HEK293 (cell line): ENCODE results near the gene PCDHB4.
"Not testable (repeated sequence)": the region's sequence is repeated elsewhere in the genome, so short reads cannot be mapped to it uniquely, and the experiment has no call there.

Experiments
- CTCF ChIA-PET: fragments of 350-600 bp; formaldehyde crosslinking; extraction: SDS; loops from one replicate; lab custom pipeline; 2021; ENCODE audit warnings: antibody characterized with exemption; lab: Yijun Ruan, JAX
- POLR2A ChIA-PET: fragments of 300-600 bp; formaldehyde crosslinking; extraction: SDS; loops from one replicate; lab custom pipeline; 2020; ENCODE audit warnings: antibody characterized with exemption, inconsistent platforms; lab: Yijun Ruan, JAX
- H3K27ac ChIP-seq: fragments of 200-500 bp; sonication (Bioruptor generic); 2 replicates; pipeline ENCODE4 v1.5.1; 2014; ENCODE audit warnings: low read depth, low read length, control low read depth, inconsistent platforms; ENCODE audit errors: extremely low read depth
- H3K36me3 ChIP-seq, 2 experiments: fragments of 200-500 bp in 1 of 2; sonication (Bioruptor generic) in 1 of 2; 1 replicate in 1 of 2; 2 replicates in 1 of 2; pipeline ENCODE4 v1.5.1; 2014 to 2017; ENCODE audit warnings: inconsistent platforms in 2 of 2, low read length in 2 of 2; ENCODE audit not compliant: control insufficient read depth in 2 of 2, insufficient read depth in 1 of 2
- H3K4me1 ChIP-seq: fragments of 200-500 bp; sonication (Bioruptor generic); 2 replicates; pipeline ENCODE4 v1.5.1; 2014; ENCODE audit warnings: mild to moderate bottlenecking, low read length, inconsistent platforms; ENCODE audit not compliant: control insufficient read depth, insufficient read depth
- H3K4me3 ChIP-seq: 2 replicates; pipeline ENCODE4 v1.5.1; 2011; ENCODE audit warnings: low read depth, mild to moderate bottlenecking, control low read depth, low read length, moderate library complexity
- H3K9me3 ChIP-seq: fragments of 200-500 bp; sonication (Bioruptor generic); 2 replicates; pipeline ENCODE4 v1.5.1; 2014; ENCODE audit warnings: low read depth, low read length, inconsistent platforms; ENCODE audit not compliant: control insufficient read depth, insufficient read depth
- GLIS2 ChIP-seq: fragments of 450-650 bp; formaldehyde crosslinking; IDR thresholded peaks from 2 replicates; pipeline ENCODE4 v1.5.1; 2016; ENCODE audit warnings: missing biosample characterization, missing genetic modification characterization
- REPIN1 ChIP-seq: fragments of 450-650 bp; formaldehyde crosslinking; IDR thresholded peaks from 2 replicates; pipeline ENCODE4 v1.5.1; 2017; ENCODE audit warnings: missing biosample characterization, missing genetic modification characterization, low read depth
- ZBTB7A ChIP-seq: fragments of 450-650 bp; formaldehyde crosslinking; IDR thresholded peaks from 2 replicates; pipeline ENCODE4 v1.5.1; 2016; ENCODE audit warnings: low read depth, missing biosample characterization, missing genetic modification characterization
- ZNF112 ChIP-seq: fragments of 450-650 bp; formaldehyde crosslinking; IDR thresholded peaks from 2 replicates; pipeline ENCODE4 v1.5.0; 2017; ENCODE audit warnings: missing biosample characterization, missing genetic modification characterization
- ZNF174 ChIP-seq: fragments of 450-650 bp; formaldehyde crosslinking; IDR thresholded peaks from 2 replicates; pipeline ENCODE4 v1.5.0; 2017; ENCODE audit warnings: missing biosample characterization, mild to moderate bottlenecking, missing genetic modification characterization
- ZNF2 ChIP-seq: fragments of 450-650 bp; formaldehyde crosslinking; IDR thresholded peaks from 2 replicates; pipeline ENCODE4 v1.5.1; 2016; ENCODE audit warnings: missing biosample characterization, missing genetic modification characterization
- ZNF202 ChIP-seq: fragments of 450-650 bp; formaldehyde crosslinking; IDR thresholded peaks from 2 replicates; pipeline ENCODE4 v1.5.1; 2016; ENCODE audit warnings: missing biosample characterization, missing genetic modification characterization, borderline replicate concordance
- ZNF211 ChIP-seq: fragments of 450-650 bp; formaldehyde crosslinking; IDR thresholded peaks from 2 replicates; pipeline ENCODE4 v1.5.1; 2016; ENCODE audit warnings: low read depth, missing biosample characterization, missing genetic modification characterization
- ZNF311 ChIP-seq: fragments of 450-650 bp; formaldehyde crosslinking; IDR thresholded peaks from 2 replicates; pipeline ENCODE4 v1.5.1; 2017; ENCODE audit warnings: missing biosample characterization, missing genetic modification characterization, borderline replicate concordance
- ZNF335 ChIP-seq: fragments of 450-650 bp; formaldehyde crosslinking; conservative IDR thresholded peaks from 2 replicates; pipeline ENCODE4 v1.5.1; 2016; ENCODE audit warnings: missing biosample characterization, missing genetic modification characterization
- ZNF341 ChIP-seq: fragments of 450-650 bp; formaldehyde crosslinking; IDR thresholded peaks from 2 replicates; pipeline ENCODE4; 2016; ENCODE audit warnings: low read depth, missing biosample characterization, missing genetic modification characterization
- ZNF510 ChIP-seq: fragments of 450-650 bp; formaldehyde crosslinking; IDR thresholded peaks from 2 replicates; pipeline ENCODE4 v1.5.1; 2018; ENCODE audit warnings: mild to moderate bottlenecking, missing genetic modification characterization, missing biosample characterization; ENCODE audit not compliant: insufficient replicate concordance
- ZNF529 ChIP-seq: fragments of 450-650 bp; formaldehyde crosslinking; IDR thresholded peaks from 2 replicates; pipeline ENCODE4 v1.5.1; 2017; ENCODE audit warnings: missing genetic modification characterization, missing biosample characterization; ENCODE audit not compliant: insufficient replicate concordance
- ZNF548 ChIP-seq: fragments of 450-650 bp; formaldehyde crosslinking; IDR thresholded peaks from 2 replicates; pipeline ENCODE4 v1.5.1; 2016; ENCODE audit warnings: missing biosample characterization, missing genetic modification characterization
- ZNF624 ChIP-seq: fragments of 450-650 bp; formaldehyde crosslinking; IDR thresholded peaks from 2 replicates; pipeline ENCODE4 v1.5.1; 2017; ENCODE audit warnings: missing biosample characterization, missing genetic modification characterization
- ZNF626 ChIP-seq: fragments of 450-650 bp; sonication (Bioruptor Pico); formaldehyde crosslinking; IDR thresholded peaks from 2 replicates; pipeline ENCODE4 v1.5.1; 2018; ENCODE audit warnings: missing biosample characterization, missing genetic modification characterization, inconsistent platforms
- ZNF654 ChIP-seq: fragments of 450-650 bp; formaldehyde crosslinking; IDR thresholded peaks from 2 replicates; pipeline ENCODE4 v1.5.1; 2016; ENCODE audit warnings: low read depth, missing biosample characterization, missing genetic modification characterization
- ZNF776 ChIP-seq: fragments of 450-650 bp; formaldehyde crosslinking; IDR thresholded peaks from 2 replicates; pipeline ENCODE4 v1.5.0; 2017; ENCODE audit warnings: missing biosample characterization, missing genetic modification characterization, borderline replicate concordance
- TF ChIP-seq, protein P1 (sequence below): fragments of 450-650 bp; formaldehyde crosslinking; IDR thresholded peaks from 2 replicates; pipeline ENCODE4 v1.5.1; 2016; ENCODE audit warnings: missing biosample characterization, missing genetic modification characterization
- TF ChIP-seq, protein P2 (sequence below): fragments of 450-650 bp; formaldehyde crosslinking; IDR thresholded peaks from 2 replicates; pipeline ENCODE4 v1.5.1; 2016; ENCODE audit warnings: missing biosample characterization, missing genetic modification characterization, borderline replicate concordance

Gene PCDHB4

DNA sequence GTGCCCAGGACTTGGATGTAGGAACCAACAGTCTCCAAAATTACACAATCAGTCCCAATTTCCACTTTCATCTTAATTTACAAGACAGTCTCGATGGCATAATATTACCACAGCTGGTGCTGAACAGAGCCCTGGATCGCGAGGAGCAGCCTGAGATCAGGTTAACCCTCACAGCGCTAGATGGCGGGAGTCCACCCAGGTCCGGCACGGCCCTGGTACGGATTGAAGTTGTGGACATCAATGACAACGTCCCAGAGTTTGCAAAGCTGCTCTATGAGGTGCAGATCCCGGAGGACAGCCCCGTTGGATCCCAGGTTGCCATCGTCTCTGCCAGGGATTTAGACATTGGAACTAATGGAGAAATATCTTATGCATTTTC, 26.4 kb upstream of the PCDHB4 start (continued):
- TF ChIP-seq REPIN1 (tag by site-specific recombination) (no peak), ZNF510 (tag by site-specific recombination) (no peak), ZNF174 (tag by site-specific recombination) (no peak), ZNF626 (tag by site-specific recombination) (no peak), ZBTB7A (no peak), ZNF202 (no peak), GLIS2 (tag by site-specific recombination) (no peak), ZNF211 (no peak), ZNF776 (tag by site-specific recombination) (no peak)

DNA sequence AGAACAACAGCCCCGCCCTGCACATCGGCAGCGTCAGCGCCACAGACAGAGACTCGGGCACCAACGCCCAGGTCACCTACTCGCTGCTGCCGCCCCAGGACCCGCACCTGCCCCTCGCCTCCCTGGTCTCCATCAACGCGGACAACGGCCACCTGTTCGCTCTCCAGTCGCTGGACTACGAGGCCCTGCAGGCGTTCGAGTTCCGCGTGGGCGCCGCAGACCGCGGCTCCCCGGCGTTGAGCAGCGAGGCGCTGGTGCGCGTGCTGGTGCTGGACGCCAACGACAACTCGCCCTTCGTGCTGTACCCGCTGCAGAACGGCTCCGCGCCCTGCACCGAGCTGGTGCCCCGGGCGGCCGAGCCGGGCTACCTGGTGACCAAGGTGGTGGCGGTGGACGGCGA, 25.4 kb upstream of the PCDHB4 start:
- H3K4me1 ChIP-seq, H3K36me3 ChIP-seq, H3K9me3 ChIP-seq, H3K27ac ChIP-seq, POLR2A ChIA-PET, H3K4me3 ChIP-seq, CTCF ChIA-PET: not testable (repeated sequence)

DNA sequence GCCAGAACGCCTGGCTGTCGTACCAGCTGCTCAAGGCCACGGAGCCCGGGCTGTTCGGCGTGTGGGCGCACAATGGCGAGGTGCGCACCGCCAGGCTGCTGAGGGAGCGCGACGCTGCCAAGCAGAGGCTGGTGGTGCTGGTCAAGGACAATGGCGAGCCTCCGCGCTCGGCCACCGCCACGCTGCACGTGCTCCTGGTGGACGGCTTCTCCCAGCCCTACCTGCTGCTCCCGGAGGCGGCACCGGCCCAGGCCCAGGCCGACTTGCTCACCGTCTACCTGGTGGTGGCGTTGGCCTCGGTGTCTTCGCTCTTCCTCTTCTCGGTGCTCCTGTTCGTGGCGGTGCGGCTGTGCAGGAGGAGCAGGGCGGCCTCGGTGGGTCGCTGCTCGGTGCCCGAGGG, 25.0 kb upstream of the PCDHB4 start:
- H3K36me3 ChIP-seq, H3K9me3 ChIP-seq, POLR2A ChIA-PET, H3K4me3 ChIP-seq, H3K27ac ChIP-seq, H3K4me1 ChIP-seq, CTCF ChIA-PET: not testable (repeated sequence)

DNA sequence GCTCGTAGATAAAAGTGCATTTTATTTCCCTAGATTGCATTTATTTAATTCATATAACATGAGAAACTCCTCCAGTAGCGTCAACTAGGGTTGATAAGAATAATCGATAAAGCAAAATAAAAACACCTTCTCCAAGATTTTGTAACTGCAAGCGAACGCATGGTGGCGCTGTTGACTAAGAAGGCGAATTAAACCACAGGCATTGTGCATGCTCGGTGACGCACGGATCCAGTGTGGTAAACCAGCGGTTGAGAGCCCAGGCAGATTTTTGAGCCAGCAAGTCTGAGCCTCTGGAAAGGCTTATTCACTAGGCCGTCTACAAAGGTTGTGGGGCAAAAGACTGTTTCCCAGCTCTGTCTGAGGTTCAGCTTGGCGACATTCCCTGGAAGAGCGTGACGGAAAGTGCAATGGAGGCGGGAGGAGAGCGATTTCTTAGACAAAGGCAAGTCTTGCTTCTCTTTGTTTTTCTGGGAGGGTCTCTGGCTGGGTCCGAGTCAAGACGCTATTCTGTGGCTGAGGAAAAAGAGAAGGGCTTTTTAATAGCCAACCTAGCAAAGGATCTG, 21.3 kb upstream of the PCDHB4 start, which contains the start of gene PCDHB3:
TSS of gene PCDHB3 (plus strand) at position 231 of the 563 bp plus-strand sequence. CDS start at position 408, 177 bp downstream.
- H3K4me3 ChIP-seq = no peak within 1 kb of the TSS
- POLR2A ChIA-PET = no interaction called here
- no peaks in the 10 kb centered on the region for H3K9me3 ChIP-seq
- no peaks in the 10 kb centered on the region for H3K4me1 ChIP-seq
- H3K27ac ChIP-seq = no peak within 1 kb of the TSS
- peak; percentile 60 for TF ChIP-seq ZNF654 (tag by site-specific recombination)
- 0 out of 2 replicates have a peak, but pooled peaks have one; percentile 28 for TF ChIP-seq ZNF2 (tag by site-specific recombination)
- TF ChIP-seq ZNF311 (tag by site-specific recombination) = no peak
- TF ChIP-seq ZNF335 (tag by site-specific recombination) = no peak
- TF ChIP-seq, all 188 proteins: peak for 2
- no peaks in the 10 kb centered on the region for H3K36me3 ChIP-seq
- CTCF ChIA-PET = interaction anchor here (0.7 to 1.5 kb wide), 3 partner anchors 10 to 409 kb away, joined by 3 to 7 read pairs (median 3); no protein-coding TSS in a partner anchor

DNA sequence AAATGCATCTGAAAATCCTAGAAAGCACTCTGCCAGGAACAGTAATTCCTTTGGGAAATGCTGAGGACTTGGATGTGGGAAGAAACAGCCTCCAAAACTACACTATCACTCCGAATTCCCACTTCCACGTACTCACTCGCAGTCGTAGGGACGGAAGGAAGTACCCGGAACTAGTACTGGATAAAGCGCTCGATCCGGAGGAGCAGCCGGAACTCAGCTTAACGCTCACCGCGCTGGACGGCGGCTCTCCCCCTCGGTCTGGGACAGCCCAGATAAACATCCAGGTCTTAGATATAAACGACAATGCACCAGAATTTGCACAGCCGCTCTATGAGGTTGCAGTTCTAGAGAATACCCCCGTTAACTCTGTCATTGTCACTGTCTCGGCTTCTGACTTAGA, 20.6 kb upstream of the PCDHB4 start:
- Histone ChIP-seq H3K9me3 (no peaks in the 10 kb centered on the region), H3K4me1 (no peaks in the 10 kb centered on the region), H3K27ac (no peak overlapping the region), H3K36me3 (no peaks in the 10 kb centered on the region), H3K4me3 (no peak overlapping the region)
- CTCF ChIA-PET = interaction anchor here (0.5 to 1.5 kb wide), 4 partner anchors 9 to 513 kb away, joined by 3 to 7 read pairs (median 3); no protein-coding TSS in a partner anchor
- TF ChIP-seq ZNF341 (tag by site-specific recombination) (no peak), ZNF548 (tag by site-specific recombination) (no peak), ZNF529 (tag by site-specific recombination) (no peak), ZNF510 (tag by site-specific recombination) (no peak), ZNF112 (no peak), ZNF624 (tag by site-specific recombination) (no peak)
- TF ChIP-seq, protein P1, sequence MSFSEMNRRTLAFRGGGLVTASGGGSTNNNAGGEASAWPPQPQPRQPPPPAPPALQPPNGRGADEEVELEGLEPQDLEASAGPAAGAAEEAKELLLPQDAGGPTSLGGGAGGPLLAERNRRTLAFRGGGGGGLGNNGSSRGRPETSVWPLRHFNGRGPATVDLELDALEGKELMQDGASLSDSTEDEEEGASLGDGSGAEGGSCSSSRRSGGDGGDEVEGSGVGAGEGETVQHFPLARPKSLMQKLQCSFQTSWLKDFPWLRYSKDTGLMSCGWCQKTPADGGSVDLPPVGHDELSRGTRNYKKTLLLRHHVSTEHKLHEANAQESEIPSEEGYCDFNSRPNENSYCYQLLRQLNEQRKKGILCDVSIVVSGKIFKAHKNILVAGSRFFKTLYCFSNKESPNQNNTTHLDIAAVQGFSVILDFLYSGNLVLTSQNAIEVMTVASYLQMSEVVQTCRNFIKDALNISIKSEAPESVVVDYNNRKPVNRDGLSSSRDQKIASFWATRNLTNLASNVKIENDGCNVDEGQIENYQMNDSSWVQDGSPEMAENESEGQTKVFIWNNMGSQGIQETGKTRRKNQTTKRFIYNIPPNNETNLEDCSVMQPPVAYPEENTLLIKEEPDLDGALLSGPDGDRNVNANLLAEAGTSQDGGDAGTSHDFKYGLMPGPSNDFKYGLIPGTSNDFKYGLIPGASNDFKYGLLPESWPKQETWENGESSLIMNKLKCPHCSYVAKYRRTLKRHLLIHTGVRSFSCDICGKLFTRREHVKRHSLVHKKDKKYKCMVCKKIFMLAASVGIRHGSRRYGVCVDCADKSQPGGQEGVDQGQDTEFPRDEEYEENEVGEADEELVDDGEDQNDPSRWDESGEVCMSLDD (tag by site-specific recombination) = no peak
- TF ChIP-seq, protein P2, sequence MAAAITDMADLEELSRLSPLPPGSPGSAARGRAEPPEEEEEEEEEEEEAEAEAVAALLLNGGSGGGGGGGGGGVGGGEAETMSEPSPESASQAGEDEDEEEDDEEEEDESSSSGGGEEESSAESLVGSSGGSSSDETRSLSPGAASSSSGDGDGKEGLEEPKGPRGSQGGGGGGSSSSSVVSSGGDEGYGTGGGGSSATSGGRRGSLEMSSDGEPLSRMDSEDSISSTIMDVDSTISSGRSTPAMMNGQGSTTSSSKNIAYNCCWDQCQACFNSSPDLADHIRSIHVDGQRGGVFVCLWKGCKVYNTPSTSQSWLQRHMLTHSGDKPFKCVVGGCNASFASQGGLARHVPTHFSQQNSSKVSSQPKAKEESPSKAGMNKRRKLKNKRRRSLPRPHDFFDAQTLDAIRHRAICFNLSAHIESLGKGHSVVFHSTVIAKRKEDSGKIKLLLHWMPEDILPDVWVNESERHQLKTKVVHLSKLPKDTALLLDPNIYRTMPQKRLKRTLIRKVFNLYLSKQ (tag by site-specific recombination) = no peak
- POLR2A ChIA-PET = no interaction called here

DNA sequence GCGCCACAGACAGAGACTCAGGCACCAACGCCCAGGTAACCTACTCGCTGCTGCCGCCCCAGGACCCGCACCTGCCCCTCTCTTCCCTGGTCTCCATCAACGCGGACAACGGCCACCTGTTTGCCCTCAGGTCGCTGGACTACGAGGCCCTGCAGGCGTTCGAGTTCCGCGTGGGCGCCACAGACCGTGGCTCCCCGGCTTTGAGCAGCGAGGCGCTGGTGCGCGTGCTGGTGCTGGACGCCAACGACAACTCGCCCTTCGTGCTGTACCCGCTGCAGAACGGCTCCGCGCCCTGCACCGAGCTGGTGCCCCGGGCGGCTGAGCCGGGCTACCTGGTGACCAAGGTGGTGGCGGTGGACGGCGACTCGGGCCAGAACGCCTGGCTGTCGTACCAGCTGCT, 19.5 kb upstream of the PCDHB4 start:
- H3K9me3 ChIP-seq, H3K36me3 ChIP-seq, H3K4me3 ChIP-seq, POLR2A ChIA-PET, CTCF ChIA-PET, H3K27ac ChIP-seq, H3K4me1 ChIP-seq: not testable (repeated sequence)
